GM12878 (cell line): ENCODE results near the gene KRT79. TPM values are rescaled to one million over a fixed set of nuclear protein-coding genes. Genes with fewer than 3 reads are reported as not detected.

Source experiments
- ATAC-seq: fragments of 200-7000 bp; cut with Tn5 transposase; 3 replicates; pipeline ENCODE4 v1.9.1; 2020; ENCODE audit warnings: mild to moderate bottlenecking, moderate library complexity
- BruUV-seq: library from RNA; stranded (reverse); fragments of 400-500 nt; replicated peaks from 2 replicates; lab custom pipeline; 2021; lab: Mats Ljungman, UMichigan
- CTCF ChIA-PET: fragments of 300-600 bp; sonication (Branson Sonifier 250); formaldehyde crosslinking; extraction: SDS; loops from one replicate; lab custom pipeline; 2021; ENCODE audit warnings: inconsistent platforms; lab: Yijun Ruan, JAX
- POLR2A ChIA-PET: fragments of 350-600 bp; formaldehyde crosslinking; extraction: SDS; loops from one replicate; lab custom pipeline; 2021; ENCODE audit warnings: inconsistent platforms; lab: Charles Lee
- RAD21 ChIA-PET: fragments of 300-600 bp; sonication (Branson Sonifier 250); formaldehyde crosslinking; loops from one replicate; lab custom pipeline; 2023; ENCODE audit warnings: antibody characterized with exemption; ENCODE audit not compliant: unreplicated experiment; lab: Charles Lee
- SMC1A ChIA-PET: fragments of 300-600 bp; sonication (Branson Sonifier 250); formaldehyde crosslinking; loops from one replicate; lab custom pipeline; 2023; ENCODE audit not compliant: unreplicated experiment, uncharacterized antibody; lab: Charles Lee
- DNase-seq: peaks from one replicate; pipeline ENCODE4 v3.0.0-alpha.2; 2011; ENCODE audit warnings: low read depth, low spot score
- FAIRE-seq: peaks from 3 replicates; lab custom pipeline; 2011; peaks lifted over from hg19 to GRCh38; lab: Jason Lieb, UNC
- H2AFZ ChIP-seq: 2 replicates; pipeline ENCODE4 v1.6.0; 2011; ENCODE audit warnings: low read depth, low read length, control low read depth; ENCODE audit not compliant: control insufficient read depth
- H3K27ac ChIP-seq: 2 replicates; pipeline ENCODE4 v1.5.1; 2011; ENCODE audit warnings: control low read depth; ENCODE audit not compliant: control insufficient read depth, insufficient read depth
- H3K27me3 ChIP-seq, 2 experiments: replicated peaks in 1 of 2; 2 replicates each; pipeline versions ENCODE4 v1.6.0 to v1.6.1; 2011; ENCODE audit warnings: low read length in 1 of 2; ENCODE audit not compliant: control insufficient read depth in 2 of 2, insufficient read depth in 2 of 2
- H3K36me3 ChIP-seq, 2 experiments: 2 replicates each; pipeline ENCODE4 v1.5.1; 2011; ENCODE audit warnings: low read length in 1 of 2; ENCODE audit not compliant: control insufficient read depth in 2 of 2, insufficient read depth in 2 of 2
- H3K4me1 ChIP-seq: 2 replicates; pipeline ENCODE4 v1.6.1; 2011; ENCODE audit warnings: mild to moderate bottlenecking, low read length, moderate library complexity, mixed read lengths; ENCODE audit not compliant: control insufficient read depth, insufficient read depth
- H3K4me2 ChIP-seq: 2 replicates; pipeline ENCODE4 v1.6.0; 2011; ENCODE audit warnings: control low read depth; ENCODE audit not compliant: control insufficient read depth, insufficient read depth
- H3K4me3 ChIP-seq: fragments of 200-600 bp; sonication (generic); 2 replicates; pipeline ENCODE4 v1.5.1; 2016
- H3K79me2 ChIP-seq: 2 replicates; pipeline ENCODE4 v1.6.0; 2011; ENCODE audit warnings: low read length; ENCODE audit not compliant: control insufficient read depth, insufficient read depth
- H3K9ac ChIP-seq: 2 replicates; pipeline ENCODE4 v1.8.0; 2011; ENCODE audit warnings: low read length, control low read depth, mixed read lengths; ENCODE audit not compliant: control insufficient read depth, insufficient read depth
- H3K9me3 ChIP-seq: replicated peaks from 3 replicates; pipeline ENCODE4 v1.5.1; 2011; ENCODE audit warnings: mild to moderate bottlenecking, low read length; ENCODE audit not compliant: control insufficient read depth, insufficient read depth
- H4K20me1 ChIP-seq: 2 replicates; pipeline ENCODE4 v1.6.0; 2011; ENCODE audit not compliant: control insufficient read depth, insufficient read depth
- CHD1 ChIP-seq: IDR thresholded peaks from 2 replicates; pipeline ENCODE4 v1.6.1; 2012; ENCODE audit warnings: low read depth, low read length, improper control_type of control experiment
- CHD2 ChIP-seq: IDR thresholded peaks from 2 replicates; pipeline ENCODE4 v1.6.1; 2011; ENCODE audit warnings: low read depth, low read length, improper control_type of control experiment, borderline replicate concordance
- CREB1 ChIP-seq: IDR thresholded peaks from 2 replicates; pipeline ENCODE4 v1.6.1; 2012; ENCODE audit warnings: low read depth, mild to moderate bottlenecking, inconsistent platforms
- HCFC1 ChIP-seq: fragments of 150-350 bp; IDR thresholded peaks from 2 replicates; pipeline ENCODE4 v1.6.1; 2014; ENCODE audit warnings: low read length
- KAT2A ChIP-seq: conservative IDR thresholded peaks from 2 replicates; pipeline ENCODE4 v1.6.1; 2011; ENCODE audit warnings: low read depth, low read length; ENCODE audit not compliant: control insufficient read depth
- RAD51 ChIP-seq: fragments of 450-650 bp; IDR thresholded peaks from 2 replicates; pipeline ENCODE4 v1.6.1; 2016; ENCODE audit warnings: moderate library complexity, mild to moderate bottlenecking, inconsistent platforms
- ZBED1 ChIP-seq: IDR thresholded peaks from 2 replicates; pipeline ENCODE4 v1.6.1; 2016; ENCODE audit warnings: borderline replicate concordance
- WGBS: methylation state at CpG from one replicate; pipeline ENCODE4 v1.1.6; 2016; ENCODE audit warnings: low lambda C conversion rate; ENCODE audit not compliant: insufficient replicate concordance, insufficient coverage; ENCODE audit errors: missing lambda C conversion rate; 5-methylcytosine and 5-hydroxymethylcytosine counted together
- in situ Hi-C: fragments of 300-500 bp; cut with MboI; formaldehyde crosslinking; loops from 9 replicates; pipeline ENCODE4 v1.14.3; 2018; ENCODE audit warnings: mixed read lengths
- intact Hi-C: fragments of 100-400 bp; cut with micrococcal nuclease; formaldehyde crosslinking; loops from one replicate; pipeline ENCODE4 v1.14.2; 2022; ENCODE audit not compliant: unreplicated experiment
- polyA plus RNA-seq, 11 experiments: library from polyadenylated mRNA; depleted of rRNA in 4 of 11; unstranded in 6 of 11; stranded (reverse) in 5 of 11; fragments of >200 nt; fragmentation: Nextera tagmentation in 4 of 11; fragmentation: Illumina TruSeq in 1 of 11; extraction: Ambion mirVana in 4 of 11; extraction: Trizol in 1 of 11; gene quantifications; 1 replicate in 1 of 11; 2 replicates in 10 of 11; pipeline versions ENCODE4 v1.2.1 to v1.2.3, GENCODE V29; 2011 to 2016; ENCODE audit warnings: inconsistent platforms in 2 of 11, missing spikeins in 2 of 11, low read depth in 1 of 11
- total RNA-seq, 4 experiments: library from RNA; depleted of rRNA in 3 of 4; stranded (reverse); fragments of >200 nt in 3 of 4; fragmentation: Illumina TruSeq in 1 of 4; extraction: Trizol in 1 of 4; gene quantifications; 2 replicates each; pipeline versions ENCODE4 v1.2.1 to v1.2.3, GENCODE V29; 2013 to 2021

Gene KRT79
- total and polyA plus RNA-seq, 10 of the 15 experiments (the other 5 are each of a cell fraction or from before 2014, with no cell fraction given): 0.03 to 0.09 (median 0.07) TPM; not detected in 7

DNA sequence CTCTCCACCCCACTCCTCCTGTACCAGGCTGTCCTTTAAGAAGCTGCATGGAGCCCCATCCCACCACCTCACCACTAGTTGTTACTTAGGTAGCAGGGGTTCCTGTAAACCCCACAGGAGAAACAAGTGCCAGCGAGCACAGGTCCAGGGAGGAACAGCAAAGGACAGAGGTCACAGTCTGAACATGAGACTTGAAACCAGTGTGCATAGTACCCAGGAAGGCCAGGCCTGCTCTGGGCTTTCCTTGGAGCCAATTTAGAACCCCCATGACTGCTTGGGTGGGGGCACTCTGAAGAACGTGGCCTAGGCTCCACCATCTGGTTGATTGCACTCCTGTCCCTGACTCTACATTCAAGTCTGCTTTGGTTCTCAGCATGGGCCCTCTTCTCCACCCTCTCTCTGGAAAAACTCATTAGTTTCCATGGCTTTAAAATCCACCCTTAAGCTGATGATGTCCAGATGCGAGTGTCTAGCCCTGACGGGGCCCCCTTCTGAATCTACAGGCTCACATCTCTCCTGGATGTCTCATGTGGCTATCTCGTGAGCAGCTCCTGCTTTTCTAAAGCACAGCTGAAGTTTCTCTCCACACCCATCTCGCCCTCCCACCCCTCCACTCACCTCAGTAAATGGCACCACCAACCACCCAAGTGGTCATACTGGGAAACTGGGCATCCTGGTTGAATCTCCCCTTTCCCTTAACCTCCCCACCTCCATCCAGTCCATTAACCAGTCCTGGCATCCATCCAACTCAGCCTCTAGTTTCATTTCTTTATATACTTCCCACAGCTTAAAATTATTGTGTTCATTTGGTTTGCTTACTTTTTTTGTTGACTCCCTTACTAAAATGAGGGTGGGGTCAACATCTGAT is 46.6 kb downstream of the KRT79 start:
- Histone ChIP-seq H2AFZ (no peak overlapping the region), H3K4me1 (no peaks in the 10 kb centered on the region), H3K4me2 (no peak overlapping the region), H3K79me2 (no peaks in the 10 kb centered on the region), H3K9me3 (no peaks in the 10 kb centered on the region), H3K36me3 (no peaks in the 10 kb centered on the region), H3K27ac (no peak overlapping the region), H4K20me1 (no peaks in the 10 kb centered on the region), H3K27me3 (peaks cover 0 to 9% of the 10 kb centered on the region in 2 experiments; a peak in 3 of 4 replicates), H3K9ac (no peak overlapping the region), H3K4me3 (no peak overlapping the region)
- POLR2A ChIA-PET: no interaction called here
- RAD21 ChIA-PET: interaction anchor here (0.9 kb wide), 1 partner anchor 92 kb away, joined by 3 read pairs; no protein-coding TSS in a partner anchor
- intact Hi-C loops: no loop called here
- in situ Hi-C loops: no loop called here
- no peak for TF ChIP-seq RAD51
- no peak for TF ChIP-seq CHD1
- no peak for TF ChIP-seq CREB1
- TF ChIP-seq HCFC1: no peak
- TF ChIP-seq CHD2: no peak
- no peak for ATAC-seq
- DNase-seq: no peak
- WGBS: 0% methylated on average over 6 of the region's 6 CpGs
- SMC1A ChIA-PET: no interaction called here
- no TSS peak for BruUV-seq
- no peak for FAIRE-seq
- CTCF ChIA-PET: no interaction called here

DNA sequence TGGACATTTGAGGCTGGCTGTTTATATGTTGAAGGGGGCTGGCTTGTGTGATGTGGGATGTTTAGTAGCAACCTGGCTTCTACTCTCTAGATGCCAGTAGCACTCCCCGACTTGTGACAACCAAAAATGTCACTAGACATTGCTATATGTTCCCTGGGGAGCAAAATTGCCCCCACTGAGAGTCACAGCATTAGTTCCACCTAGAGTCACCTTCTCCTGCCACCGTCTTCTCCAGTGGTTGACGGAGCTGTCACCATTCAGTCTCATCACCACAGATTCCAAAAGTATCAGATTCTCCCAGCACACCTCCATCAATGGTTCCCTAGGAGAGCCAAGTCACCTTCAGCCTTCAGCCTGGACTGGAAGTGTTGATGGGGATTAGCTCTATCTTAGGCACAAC is 49.2 kb downstream of the KRT79 start:
- SMC1A ChIA-PET: no interaction called here
- RAD21 ChIA-PET: no interaction called here
- Histone ChIP-seq H4K20me1 (no peaks in the 10 kb centered on the region), H3K9me3 (no peaks in the 10 kb centered on the region), H3K9ac (no peak overlapping the region), H3K36me3 (no peaks in the 10 kb centered on the region), H3K27ac (no peak overlapping the region), H3K4me1 (no peaks in the 10 kb centered on the region)
- 0% methylated on average over 3 of the region's 3 CpGs for WGBS
- no peak for DNase-seq
- FAIRE-seq: no peak
- no peak for TF ChIP-seq CHD2
- no peak for TF ChIP-seq ZBED1
- TF ChIP-seq KAT2A: no peak
- TF ChIP-seq, all 136 proteins: peak for 0
- POLR2A ChIA-PET: no interaction called here
- in situ Hi-C loops (no loop called here), intact Hi-C loops (no loop called here)
- no peak for ATAC-seq
- Histone ChIP-seq H3K79me2 (no peaks in the 10 kb centered on the region), H2AFZ (no peak overlapping the region), H3K27me3 (peaks cover 1 to 9% of the 10 kb centered on the region in 2 experiments; a peak in 2 of 4 replicates), H3K4me2 (no peak overlapping the region), H3K4me3 (no peak overlapping the region)
- no TSS peak for BruUV-seq
- CTCF ChIA-PET: no interaction called here
